ENCODE measurements around the gene TEN1. TPM values are rescaled to one million over a fixed set of nuclear protein-coding genes. Genes with fewer than 3 reads are reported as not detected.

Gene TEN1
- total RNA-seq, 1 experiment from 2014 or later: 19.3 TPM

- Histone ChIP-seq H3K9me3 (ENCODE audit: control insufficient read depth, low read depth, low read length) (no peaks in the 10 kb centered on the region), H4K8ac (replicated peaks; ENCODE audit: insufficient read length, low read depth, low read length) (no peak overlapping the region), H4K91ac (ENCODE audit: insufficient read length, low read depth, low read length) (no peak overlapping the region), H3K56ac (ENCODE audit: insufficient read length, low read depth, low read length) (no peak overlapping the region), H3K4me2 (ENCODE audit: insufficient read depth, insufficient read length, low read length) (no peak overlapping the region), H2BK5ac (ENCODE audit: insufficient read length, low read length) (no peak overlapping the region), H2AFZ (ENCODE audit: low read length) (no peak overlapping the region), H3K23ac (ENCODE audit: insufficient read length, low read depth, low read length) (no peak overlapping the region), H2BK20ac (ENCODE audit: low read depth, low read length, poor library complexity, severe bottlenecking) (no peak overlapping the region), H3K18ac (ENCODE audit: insufficient read length, low read depth, low read length) (no peak overlapping the region), H3K4ac (ENCODE audit: low read depth, low read length) (no peak overlapping the region), H2AK5ac (ENCODE audit: insufficient read length, low read length) (no peak overlapping the region), H3K79me1 (ENCODE audit: insufficient read depth, low read depth, low read length, poor library complexity, severe bottlenecking) (no peaks in the 10 kb centered on the region), H3K27me3 (ENCODE audit: insufficient read depth, low read length) (no peaks in the 10 kb centered on the region), H2BK15ac (ENCODE audit: low read depth, low read length) (no peak overlapping the region), H2BK120ac (ENCODE audit: low read depth, low read length, poor library complexity, severe bottlenecking) (no peak overlapping the region), H3K9ac (ENCODE audit: extremely low read depth, insufficient read length, low read length) (no peak overlapping the region), H4K5ac (ENCODE audit: insufficient read length, low read depth, low read length) (no peak overlapping the region), H3K79me2 (ENCODE audit: insufficient read depth, low read length) (no peaks in the 10 kb centered on the region), H3K14ac (ENCODE audit: insufficient read depth, low read length) (no peak overlapping the region), H2BK12ac (ENCODE audit: insufficient read length, low read depth, low read length) (no peak overlapping the region), H3T11ph (ENCODE audit: low read length) (no peak overlapping the region), H3K4me1 (ENCODE audit: insufficient read depth, low read length) (no peaks in the 10 kb centered on the region), H4K20me1 (ENCODE audit: control insufficient read depth, insufficient read depth, insufficient read length) (peaks cover 2% of the 10 kb centered on the region), H3K27ac (ENCODE audit: insufficient read length, low read depth, low read length) (no peak overlapping the region), H3K23me2 (ENCODE audit: insufficient read length, low read depth, low read length, poor library complexity, severe bottlenecking) (no peaks in the 10 kb centered on the region)
- no peaks in the 10 kb centered on the region; a peak in 1 of 5 replicates for H3K9me3 Mint-ChIP-seq
- DNase-seq: no peak
- TF ChIP-seq CTCF (conservative IDR thresholded peaks at IDR 0.05): no peak
- no peaks in the 10 kb centered on the region for H3K27me3 Mint-ChIP-seq (ENCODE audit: low read depth)
- H3K36me3 Mint-ChIP-seq (ENCODE audit: insufficient read depth in 1 of 3, low read depth in 3 of 3): peaks cover 0 to 18% (median 9%) of the 10 kb centered on the region in 3 experiments; a peak in 5 of 7 replicates
- WGBS (ENCODE audit: extremely low coverage, insufficient read length, low lambda C conversion rate): no CpG with 5 or more reads among the region's 6 CpGs
- no peak overlapping the region for H3K4me3 Mint-ChIP-seq
- peaks cover 2 to 9% of the 10 kb centered on the region in 2 experiments for H3K4me1 Mint-ChIP-seq
- H3K27ac Mint-ChIP-seq: no peak overlapping the region
Measured at GRCh38 chr17:76003915-76004314, 24.9 kb downstream of the TEN1 start.

Data from H9 (cell line).